Left lung (tissue), 10 donors: ENCODE results near the gene FXYD3. TPM values are rescaled to one million over a fixed set of nuclear protein-coding genes. Genes with fewer than 3 reads are reported as not detected.

Experiments used
- ATAC-seq: fragments of 200-7000 bp; cut with Tn5 transposase; one replicate; pipeline ENCODE4 v1.9.1; 2020; ENCODE audit warnings: moderate library complexity
- DNase-seq, 4 donors: peaks; one replicate each; pipeline ENCODE4 v3.0.0-alpha.2; 2013 to 2020
- H3K27ac ChIP-seq, 2 donors: fragments of 200-600 bp; sonication (generic) in 1 of 2; one replicate each; pipeline versions ENCODE4 v1.5.0 to v1.8.0; 2020 to 2021
- H3K27me3 ChIP-seq, 2 donors: fragments of 200-600 bp; sonication (generic) in 1 of 2; one replicate each; pipeline versions ENCODE4 v1.5.0 to v1.8.0; 2020 to 2021
- H3K36me3 ChIP-seq, 2 donors: fragments of 200-600 bp; sonication (generic) in 1 of 2; one replicate each; pipeline versions ENCODE4 v1.5.0 to v1.8.0; 2020 to 2021
- H3K4me1 ChIP-seq, 2 donors: fragments of 200-600 bp; one replicate each; pipeline ENCODE4 v1.8.0; 2021
- H3K4me3 ChIP-seq, 2 donors: fragments of 200-600 bp; sonication (generic) in 1 of 2; one replicate each; pipeline versions ENCODE4 v1.5.0 to v1.8.0; 2020 to 2021; ENCODE audit warnings: mild to moderate bottlenecking in 1 of 2
- H3K9me3 ChIP-seq, 2 donors: fragments of 200-600 bp; sonication (generic) in 1 of 2; one replicate each; pipeline versions ENCODE4 v1.5.0 to v1.8.0; 2020 to 2021
- CTCF ChIP-seq, 2 donors: fragments of 200-600 bp; sonication (generic) in 1 of 2; IDR thresholded peaks; one replicate each; pipeline versions ENCODE4 v1.5.0 to v1.8.0; 2021; ENCODE audit warnings: antibody characterized with exemption in 2 of 2
- intact Hi-C, 2 donors: fragments of 100-400 bp; cut with DNase I; formaldehyde crosslinking; loops; one replicate each; pipeline versions ENCODE4 v1.11.2 to v1.14.2; 2022
- polyA plus RNA-seq, 6 donors: library from polyadenylated mRNA; unstranded; fragments of 120-200 nt; gene quantifications; one replicate each; pipeline ENCODE4 v1.2.1, GENCODE V29; 2013; ENCODE audit not compliant: insufficient read length in 6 of 6
- total RNA-seq, 2 donors: library from RNA; stranded (reverse); fragmentation: NEBNext Ultra II Directional; extraction: Animal tissue kit (Norgen Biotek cat#: 25700); gene quantifications; one replicate each; pipeline ENCODE4 v1.2.1, GENCODE V29; 2021
- donor health status: DM: no; HTN: yes; CAD: no.
- donor health status: DM: no; HTN: no; CAD: no.

FXYD3 gene
- total and polyA plus RNA-seq, 8 donors = 17.5 to 207 (median 27.1) TPM

- no peak for TF ChIP-seq CTCF (IDR thresholded peaks at IDR 0.05)
- ATAC-seq = no peak
Observed at GRCh38 chr19:35077411-35078223, 38.0 kb upstream of the FXYD3 start.

GRCh38 chr19:35079826-35080225 is 35.8 kb upstream of the FXYD3 start:
- intact Hi-C loops = no loop called here
- ATAC-seq (no peak), DNase-seq (no peak)
- H3K4me3 ChIP-seq = no peak overlapping the region
- no peaks in the 10 kb centered on the region for H3K36me3 ChIP-seq
- no peak overlapping the region for H3K27ac ChIP-seq
- no peak for TF ChIP-seq CTCF (IDR thresholded peaks at IDR 0.05)
- no peaks in the 10 kb centered on the region for H3K9me3 ChIP-seq
- H3K27me3 ChIP-seq = no peaks in the 10 kb centered on the region
- H3K4me1 ChIP-seq = no peaks in the 10 kb centered on the region

More at GRCh38 chr19:35077411-35078223, 38.0 kb upstream of the FXYD3 start:
- DNase-seq = no peak
- Histone ChIP-seq H3K27ac (no peak overlapping the region), H3K27me3 (no peaks in the 10 kb centered on the region), H3K4me1 (no peaks in the 10 kb centered on the region), H3K4me3 (no peak overlapping the region), H3K36me3 (no peaks in the 10 kb centered on the region), H3K9me3 (no peaks in the 10 kb centered on the region)
- intact Hi-C loops = no loop called here

GRCh38 chr19:35080613-35081170 is 34.9 kb upstream of the FXYD3 start:
- no peak for ATAC-seq
- intact Hi-C loops = no loop called here
- no peak for TF ChIP-seq CTCF (IDR thresholded peaks at IDR 0.05)
- no peaks in the 10 kb centered on the region for H3K9me3 ChIP-seq
- no peak overlapping the region for H3K27ac ChIP-seq
- no peaks in the 10 kb centered on the region for H3K27me3 ChIP-seq
- no peak for DNase-seq
- H3K36me3 ChIP-seq = no peaks in the 10 kb centered on the region
- no peak overlapping the region for H3K4me3 ChIP-seq
- H3K4me1 ChIP-seq = no peaks in the 10 kb centered on the region

GRCh38 chr19:35081201-35081600 is 34.4 kb upstream of the FXYD3 start:
- DNase-seq = no peak
- Histone ChIP-seq H3K27ac (no peak overlapping the region), H3K36me3 (no peaks in the 10 kb centered on the region), H3K27me3 (no peaks in the 10 kb centered on the region), H3K4me1 (no peaks in the 10 kb centered on the region), H3K9me3 (no peaks in the 10 kb centered on the region), H3K4me3 (no peak overlapping the region)
- intact Hi-C loops = no loop called here
- ATAC-seq = no peak
- TF ChIP-seq CTCF (IDR thresholded peaks at IDR 0.05) = no peak

GRCh38 chr19:35083691-35084508 is 31.7 kb upstream of the FXYD3 start:
- TF ChIP-seq CTCF (IDR thresholded peaks at IDR 0.05) = no peak
- no peaks in the 10 kb centered on the region for H3K27me3 ChIP-seq
- no peaks in the 10 kb centered on the region for H3K4me1 ChIP-seq
- no peak overlapping the region for H3K4me3 ChIP-seq
- no peaks in the 10 kb centered on the region for H3K9me3 ChIP-seq
- intact Hi-C loops = no loop called here
- no peaks in the 10 kb centered on the region for H3K36me3 ChIP-seq
- no peak for DNase-seq
- no peak overlapping the region for H3K27ac ChIP-seq
- no peak for ATAC-seq
